ENCODE measurements around the gene DENND2A.
"Not testable (repeated sequence)": the region's sequence is repeated elsewhere in the genome, so short reads cannot be mapped to it uniquely, and the experiment has no call there.

The DENND2A gene

GRCh38 chr7:140673063-140673773, 32.6 kb upstream of the DENND2A start:
- DNase-seq (ENCODE audit: low read depth in 2 of 2), result peak; percentile 9 to 23

- DNase-seq (ENCODE audit: low read depth in 2 of 2), result peak; percentile 17 to 19
Measured at GRCh38 chr7:140672382-140673062, 31.9 kb upstream of the DENND2A start, which contains the start of gene ADCK2. ADCK2 (plus strand) TSS chr7:140672945; CDS start chr7:140673331, 386 bp downstream.

- DNase-seq (ENCODE audit: low read depth in 2 of 2), result no peak
Measured at GRCh38 chr7:140671966-140672365, 31.4 kb upstream of the DENND2A start.

- DNase-seq (ENCODE audit: low read depth in 2 of 2), result no peak
Measured at GRCh38 chr7:140670343-140670935, 29.8 kb upstream of the DENND2A start.

- not testable (repeated sequence) for DNase-seq (ENCODE audit: low read depth in 2 of 2)
Measured at GRCh38 chr7:140669862-140670261, 29.2 kb upstream of the DENND2A start.

- no peak for DNase-seq (ENCODE audit: low read depth in 2 of 2)
Measured at GRCh38 chr7:140669352-140669751, 28.7 kb upstream of the DENND2A start.

- DNase-seq (ENCODE audit: low read depth in 2 of 2), result no peak
Measured at GRCh38 chr7:140668641-140669040, 28.0 kb upstream of the DENND2A start.

- DNase-seq (ENCODE audit: low read depth in 2 of 2), result no peak
Measured at GRCh38 chr7:140667476-140667875, 26.9 kb upstream of the DENND2A start.

- DNase-seq (ENCODE audit: low read depth in 2 of 2), result not testable (repeated sequence)
Measured at GRCh38 chr7:140662938-140663337, 22.3 kb upstream of the DENND2A start.

- no peak for DNase-seq (ENCODE audit: low read depth in 2 of 2)
Measured at GRCh38 chr7:140661124-140661523, 20.5 kb upstream of the DENND2A start.

GRCh38 chr7:140659856-140660255, 19.2 kb upstream of the DENND2A start:
- DNase-seq (ENCODE audit: low read depth in 2 of 2), result no peak

- no peak for DNase-seq (ENCODE audit: low read depth in 2 of 2)
Measured at GRCh38 chr7:140657891-140658290, 17.3 kb upstream of the DENND2A start.

- DNase-seq (ENCODE audit: low read depth in 2 of 2), result no peak
Measured at GRCh38 chr7:140656548-140657515, 16.2 kb upstream of the DENND2A start.

GRCh38 chr7:140655511-140656408, 15.1 kb upstream of the DENND2A start:
- no peak for DNase-seq (ENCODE audit: low read depth in 2 of 2)

- DNase-seq (ENCODE audit: low read depth in 2 of 2), result no peak
Measured at GRCh38 chr7:140654661-140655060, 14.0 kb upstream of the DENND2A start.

- no peak for DNase-seq (ENCODE audit: low read depth in 2 of 2)
Measured at GRCh38 chr7:140654109-140654387, 13.4 kb upstream of the DENND2A start.

- DNase-seq (ENCODE audit: low read depth in 2 of 2), result no peak
Measured at GRCh38 chr7:140653319-140654108, 12.9 kb upstream of the DENND2A start.

- DNase-seq (ENCODE audit: low read depth in 2 of 2), result no peak
Measured at GRCh38 chr7:140650367-140650766, 9.8 kb upstream of the DENND2A start.

- no peak for DNase-seq (ENCODE audit: low read depth in 2 of 2)
Measured at GRCh38 chr7:140649556-140650205, 9.1 kb upstream of the DENND2A start.
